Fibroblast of skin of right biceps (primary cell): ENCODE data around the gene TBC1D9.
"Not testable (repeated sequence)": the region's sequence is repeated elsewhere in the genome, so short reads cannot be mapped to it uniquely, and the experiment has no call there.

Experiments
- DNase-seq: peaks from one replicate; pipeline ENCODE4 v3.0.0-alpha.2; 2013

The TBC1D9 gene

DNA sequence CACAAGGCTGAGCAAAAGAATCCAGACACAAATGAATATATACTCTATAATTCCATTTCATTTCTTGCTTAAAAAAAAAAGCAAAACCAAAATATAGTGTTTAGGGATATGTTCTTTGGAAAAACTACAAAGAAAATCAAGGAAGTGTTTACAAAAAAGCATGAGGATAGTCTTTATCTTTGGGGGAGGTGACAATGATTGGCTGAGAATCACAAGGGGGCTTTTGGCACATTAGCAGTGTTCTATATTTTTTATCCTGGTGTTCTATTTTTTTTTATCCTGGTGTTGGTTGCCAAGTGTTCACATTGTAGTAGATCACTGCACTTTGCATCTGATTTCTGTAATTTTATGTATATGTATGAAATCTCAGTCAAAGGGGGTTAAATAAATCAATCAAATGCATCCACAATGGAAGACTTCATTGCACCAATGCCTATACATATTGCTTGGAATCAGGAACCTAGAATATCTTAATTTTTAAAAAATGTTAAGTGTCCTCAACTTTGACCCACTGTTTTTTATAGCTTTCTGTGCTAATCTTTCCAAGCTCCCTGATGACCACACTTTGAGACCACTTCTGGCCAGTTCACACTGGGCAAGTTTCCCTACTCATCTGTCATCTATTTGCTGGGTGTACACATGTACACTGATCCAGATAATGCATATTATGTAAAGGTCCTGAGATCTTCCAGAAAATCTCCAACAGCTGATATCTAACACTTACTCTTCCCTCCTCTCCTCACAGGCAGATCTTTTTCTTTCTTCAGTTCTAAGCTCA is 3.7 kb downstream of the TBC1D9 start:
- no peak for DNase-seq

DNA sequence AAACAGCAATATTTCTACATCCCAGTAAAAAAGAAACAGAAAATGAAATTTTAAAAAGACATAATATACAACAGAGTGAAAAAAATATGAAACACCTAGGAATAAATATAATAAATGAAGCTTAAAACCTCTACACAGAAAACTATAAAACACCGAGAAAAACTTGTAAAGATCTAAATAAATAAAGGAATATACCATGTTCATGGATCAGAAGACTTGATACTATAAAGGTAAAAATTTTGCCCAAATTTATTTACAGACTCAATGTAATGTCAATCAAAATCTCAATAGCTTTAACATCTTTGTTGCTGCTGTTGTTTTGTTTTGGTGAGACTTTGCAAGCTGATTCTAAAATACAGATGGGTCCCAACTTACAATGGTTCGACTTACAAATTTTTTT is 5.7 kb downstream of the TBC1D9 start:
- DNase-seq = no peak

DNA sequence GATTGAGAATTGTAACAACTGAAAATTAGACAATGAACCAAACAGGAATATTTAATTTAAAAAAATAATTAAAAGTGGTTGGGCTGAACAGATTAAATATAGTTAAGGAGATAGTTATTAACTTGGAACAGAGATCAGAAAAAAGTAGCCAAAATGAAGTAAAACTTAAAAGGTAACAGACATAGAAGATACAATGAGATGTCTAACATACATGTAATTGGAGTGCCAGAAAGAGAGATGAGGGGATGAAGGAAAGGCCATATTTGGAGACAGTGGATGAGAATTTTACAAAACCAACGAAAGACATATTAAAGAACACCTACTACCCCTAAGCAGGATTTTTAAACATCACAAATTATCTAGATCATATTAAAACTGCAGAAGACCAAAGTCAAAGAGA is 8.0 kb downstream of the TBC1D9 start:
- no peak for DNase-seq

DNA sequence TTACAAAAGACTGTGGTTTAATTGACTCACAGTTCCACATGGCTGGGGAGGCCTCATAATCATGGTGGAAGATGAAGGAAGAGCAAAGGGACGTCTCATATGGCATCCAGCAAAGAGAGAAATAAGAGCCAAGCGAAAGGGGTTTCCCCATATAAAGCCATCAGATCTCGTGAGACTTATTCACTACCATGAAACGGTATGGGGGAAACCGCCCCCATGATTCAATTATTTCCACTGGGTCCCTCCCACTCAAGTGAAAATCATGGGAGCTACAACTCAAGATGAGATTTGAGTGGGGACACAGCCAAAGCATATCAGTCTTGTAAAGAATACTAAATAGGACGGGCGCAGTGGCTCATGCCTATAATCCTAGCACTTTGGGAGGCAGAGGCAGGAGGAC is 9.6 kb downstream of the TBC1D9 start:
- not testable (repeated sequence) for DNase-seq

DNA sequence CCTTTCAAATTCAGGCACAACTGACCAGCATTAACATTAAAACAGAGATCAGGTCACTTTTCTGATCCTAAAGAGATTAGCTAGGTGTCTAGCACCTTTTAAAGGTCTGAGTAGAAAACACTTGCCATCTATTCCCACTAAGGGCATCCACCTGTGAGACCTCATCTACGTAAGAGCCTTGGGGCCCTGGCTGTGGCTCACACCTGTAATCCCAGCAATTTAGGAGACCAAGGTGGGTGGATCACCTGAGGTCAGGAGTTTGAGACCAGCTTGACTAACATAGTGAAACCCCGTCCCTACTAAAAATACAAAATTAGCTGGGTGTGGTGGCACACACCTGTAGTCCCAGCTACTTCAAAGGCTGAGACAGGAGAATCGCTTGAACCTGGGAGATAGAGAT is 11.8 kb downstream of the TBC1D9 start:
- DNase-seq = no peak

DNA sequence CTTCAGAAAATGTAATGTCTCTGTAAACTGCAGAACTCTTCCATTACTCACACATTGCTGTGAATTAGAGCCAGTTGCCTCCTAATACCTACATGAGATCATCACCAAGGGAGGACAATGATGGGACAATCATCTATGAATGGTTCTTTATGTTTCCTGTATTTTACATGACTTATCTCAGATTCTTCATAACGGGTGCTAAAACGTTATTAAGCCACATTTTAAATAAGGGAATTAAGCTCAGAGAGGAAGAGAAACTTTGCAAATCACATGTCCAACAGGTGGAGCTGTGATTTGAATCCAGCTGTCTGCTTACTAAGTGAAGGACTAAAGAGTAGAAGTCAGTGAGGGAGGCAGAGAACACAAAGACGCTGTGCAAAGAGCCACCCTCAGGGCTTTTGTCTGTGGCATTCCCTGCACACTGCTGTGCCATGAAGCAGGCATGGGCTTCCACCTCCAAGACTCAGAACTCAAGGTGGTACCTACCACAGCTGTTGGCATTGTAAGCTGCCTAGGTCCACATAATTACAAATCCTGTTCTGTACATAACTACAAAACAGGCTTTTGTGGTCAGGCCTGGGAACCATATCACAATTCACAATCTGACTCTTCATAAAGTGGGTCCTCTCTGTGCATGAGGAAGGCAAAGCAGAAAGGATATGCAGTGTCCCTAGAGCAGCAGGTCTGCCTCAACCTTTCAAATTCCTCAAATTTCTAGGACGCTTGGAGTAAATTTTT is 12.8 kb downstream of the TBC1D9 start:
- peak; percentile 64 for DNase-seq

DNA sequence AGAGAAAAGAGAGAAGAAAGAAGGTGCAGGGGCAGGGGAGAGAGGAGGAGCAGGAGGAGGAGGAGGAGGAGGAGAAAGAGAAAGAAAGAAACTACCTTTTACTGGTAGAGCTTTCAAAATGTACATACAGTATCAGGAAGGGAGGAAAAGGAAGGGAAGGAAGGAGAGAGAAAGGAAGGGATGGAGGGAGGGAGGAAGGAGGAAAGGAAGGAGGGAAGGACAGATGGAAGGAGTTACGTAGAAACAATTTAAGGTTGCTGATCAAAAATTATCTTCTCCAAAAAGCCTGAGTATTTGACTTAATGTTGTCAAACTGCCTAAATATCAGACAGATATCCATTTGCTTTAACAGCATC is 13.4 kb downstream of the TBC1D9 start:
- no peak for DNase-seq

DNA sequence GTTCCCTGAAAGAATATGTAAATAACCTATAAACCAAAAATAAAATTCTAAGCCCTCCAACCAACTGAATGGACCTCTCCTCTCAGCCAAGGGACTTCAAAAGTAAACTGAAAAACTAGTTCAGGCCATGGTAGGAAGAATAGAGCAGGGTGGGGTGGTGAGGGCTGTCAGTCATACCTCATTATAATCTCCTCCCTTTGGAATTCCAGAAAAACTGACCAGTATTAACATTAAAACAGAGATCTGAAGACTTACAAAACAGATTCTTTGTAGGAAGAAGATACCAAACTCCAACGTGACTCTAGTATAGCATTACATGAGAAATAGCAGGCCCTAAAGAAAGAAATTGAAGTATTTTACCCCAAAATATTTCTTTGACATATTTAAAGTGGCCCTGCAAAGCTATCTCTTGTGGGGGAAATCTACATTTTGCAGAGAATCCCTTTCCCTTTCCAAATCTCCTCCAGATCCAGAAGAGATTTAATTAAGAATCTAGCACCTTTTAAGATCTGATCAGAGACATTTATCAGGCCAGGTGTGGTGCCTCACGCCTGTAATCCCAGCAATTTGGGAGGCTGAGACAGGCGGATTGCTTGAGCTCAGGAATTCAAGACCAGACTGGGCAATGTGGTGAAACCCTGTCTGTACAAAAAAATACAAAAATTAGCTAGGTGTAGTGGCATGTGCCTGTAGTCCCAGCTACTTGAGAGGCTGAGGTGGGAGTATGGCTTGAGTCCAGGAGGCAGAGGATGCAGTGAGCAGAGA is 15.1 kb downstream of the TBC1D9 start:
- DNase-seq = no peak

DNA sequence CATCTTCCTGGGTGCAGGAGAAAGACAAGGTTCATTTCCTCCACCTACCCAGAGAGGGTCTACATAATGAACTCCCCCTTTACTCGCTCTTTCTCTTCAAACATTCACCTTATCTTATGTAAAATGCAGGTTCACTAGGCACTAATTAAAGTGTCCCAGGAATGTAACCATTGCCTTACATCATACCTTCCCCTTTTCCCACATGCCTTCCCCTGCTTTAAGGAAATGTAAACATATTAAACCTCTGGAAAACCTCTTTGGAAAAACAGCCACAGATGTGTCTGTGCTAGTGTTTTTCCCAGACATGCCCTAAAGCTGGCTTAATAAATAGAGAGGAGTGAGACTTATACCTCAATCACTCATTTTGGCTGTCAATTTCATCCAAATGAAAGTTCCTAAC is 15.8 kb downstream of the TBC1D9 start:
- no peak for DNase-seq

DNA sequence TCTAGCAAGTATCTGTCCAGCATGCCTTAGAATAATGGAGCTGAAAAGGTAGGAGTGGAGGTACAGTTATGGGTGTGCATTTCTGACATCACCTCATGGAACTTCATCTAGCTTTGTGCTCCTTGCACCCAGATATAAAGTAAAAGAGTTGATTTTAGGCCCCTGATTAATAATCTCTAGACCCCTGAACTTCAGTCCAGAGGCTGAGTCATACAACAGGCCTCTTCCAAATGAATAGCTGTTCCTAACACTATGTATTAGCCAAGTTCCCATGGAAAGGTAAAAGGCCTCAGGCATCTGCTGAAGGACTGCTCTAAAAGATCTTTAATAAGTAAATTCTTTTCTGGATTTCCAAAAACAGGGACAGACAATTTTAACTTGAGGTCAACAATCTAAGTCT is 16.2 kb downstream of the TBC1D9 start:
- DNase-seq = no peak

DNA sequence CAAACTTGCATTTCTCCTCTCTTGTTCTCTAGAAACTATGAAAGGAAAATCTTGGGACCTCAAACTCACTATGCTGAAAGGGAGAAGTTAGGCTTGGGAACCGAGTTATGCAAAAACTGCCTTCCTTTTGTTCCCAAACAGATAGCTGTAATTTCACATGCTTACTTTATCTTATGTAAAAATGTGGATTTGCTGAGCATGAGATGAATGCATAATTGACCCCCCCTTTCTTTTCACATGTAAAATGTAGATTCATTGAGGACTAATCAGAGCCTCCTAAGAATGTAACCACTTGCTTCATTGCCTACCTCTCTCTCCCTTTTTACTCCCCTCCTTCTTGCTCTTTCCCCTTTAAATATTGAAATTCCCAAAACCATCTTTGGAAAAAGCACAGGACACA is 18.0 kb downstream of the TBC1D9 start:
- no peak for DNase-seq

DNA sequence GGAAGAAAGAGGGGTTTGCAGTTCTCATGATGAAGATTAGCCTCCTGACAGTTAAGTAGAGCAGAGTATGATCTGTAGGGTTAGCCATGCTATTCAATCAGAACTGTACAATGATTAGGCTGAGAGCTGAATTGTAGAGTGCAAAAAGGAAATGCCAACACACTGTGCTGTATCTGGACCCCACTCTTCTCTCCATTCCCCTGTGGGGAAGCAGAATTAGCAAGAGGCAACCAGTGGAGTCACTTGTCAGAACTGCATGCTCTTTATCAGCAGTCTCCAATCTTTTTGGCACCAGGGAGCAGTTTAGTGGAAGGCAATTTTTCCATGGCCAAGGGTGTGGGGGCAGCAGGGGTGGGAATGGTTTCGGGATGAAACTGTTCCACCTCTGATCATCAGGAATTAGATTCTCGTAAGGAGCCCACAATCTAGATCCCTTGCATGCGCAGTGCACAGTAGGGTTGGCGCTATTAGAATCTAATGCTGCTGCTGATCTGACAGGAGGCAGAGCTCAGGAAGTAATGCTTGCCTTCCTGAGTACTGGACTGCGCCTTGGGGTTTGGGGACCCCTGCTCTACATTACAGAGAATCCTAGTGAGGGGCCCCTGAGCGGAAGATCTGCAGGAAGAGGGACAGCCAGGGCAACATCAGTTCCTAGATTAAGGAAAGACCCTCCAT is 19.4 kb downstream of the TBC1D9 start:
- DNase-seq = peak; percentile 66

DNA sequence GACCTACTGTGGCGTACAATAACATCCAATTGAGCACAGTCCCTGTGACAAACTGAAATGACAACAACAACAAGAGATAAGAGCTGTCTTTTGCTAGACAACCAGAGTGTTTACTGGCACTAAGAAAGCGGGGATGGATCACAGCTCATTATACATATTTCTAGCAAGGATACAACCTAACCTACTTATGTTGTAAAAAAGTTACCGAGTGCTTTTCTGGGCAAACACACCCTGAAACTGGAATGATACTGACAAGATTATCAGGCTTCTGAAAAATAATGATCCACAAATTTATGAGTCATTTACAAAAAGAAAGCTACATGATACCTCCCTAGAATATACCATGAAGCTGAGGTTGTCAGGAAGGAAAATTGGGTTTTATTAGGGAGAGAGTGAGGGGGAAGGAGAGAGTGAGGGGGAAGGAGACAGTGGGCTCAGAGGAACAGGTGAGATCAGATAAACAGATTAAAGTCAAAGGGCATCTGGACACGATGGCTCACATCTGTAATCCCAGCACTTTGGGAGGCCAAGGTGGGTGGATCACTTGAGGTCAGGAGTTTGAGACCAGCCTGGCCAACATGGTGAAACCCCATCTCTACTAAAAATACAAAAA is 20.3 kb downstream of the TBC1D9 start:
- no peak for DNase-seq

DNA sequence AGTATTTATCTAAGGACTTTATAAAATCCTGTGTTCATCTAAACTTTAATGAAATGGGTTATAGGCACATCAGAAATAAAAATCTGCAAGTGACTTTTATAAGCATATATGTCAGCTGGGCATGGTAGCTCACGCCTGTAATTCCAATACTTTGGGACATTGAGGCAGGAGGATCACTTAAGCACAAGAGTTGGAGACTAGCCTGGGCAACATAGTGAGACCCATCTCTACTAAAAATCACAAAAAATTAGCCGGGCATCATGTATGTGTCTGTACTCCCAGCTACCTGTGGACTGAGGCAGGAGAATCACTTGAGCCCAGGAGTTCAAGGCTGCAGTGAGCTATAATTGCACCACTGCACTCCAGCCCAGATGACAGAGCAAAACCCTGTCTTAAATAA is 20.9 kb downstream of the TBC1D9 start:
- no peak for DNase-seq

DNA sequence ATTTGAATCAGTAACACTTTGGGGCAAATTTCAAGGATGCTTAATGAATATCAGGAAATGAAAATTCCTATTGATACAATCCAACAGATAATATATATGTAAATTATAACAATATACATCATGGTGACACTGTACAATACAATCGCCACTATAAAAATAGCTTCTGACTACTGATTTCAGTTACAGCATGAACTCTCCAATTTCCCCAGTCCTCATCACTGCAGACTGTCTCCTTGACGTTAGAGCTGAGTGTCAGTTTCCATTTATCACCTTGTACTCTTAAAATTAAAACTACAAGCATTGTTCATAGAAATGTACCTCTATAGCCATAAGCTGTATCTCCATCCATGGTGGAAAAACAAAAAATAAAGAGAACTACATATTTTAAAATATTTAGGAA is 23.4 kb downstream of the TBC1D9 start:
- no peak for DNase-seq

DNA sequence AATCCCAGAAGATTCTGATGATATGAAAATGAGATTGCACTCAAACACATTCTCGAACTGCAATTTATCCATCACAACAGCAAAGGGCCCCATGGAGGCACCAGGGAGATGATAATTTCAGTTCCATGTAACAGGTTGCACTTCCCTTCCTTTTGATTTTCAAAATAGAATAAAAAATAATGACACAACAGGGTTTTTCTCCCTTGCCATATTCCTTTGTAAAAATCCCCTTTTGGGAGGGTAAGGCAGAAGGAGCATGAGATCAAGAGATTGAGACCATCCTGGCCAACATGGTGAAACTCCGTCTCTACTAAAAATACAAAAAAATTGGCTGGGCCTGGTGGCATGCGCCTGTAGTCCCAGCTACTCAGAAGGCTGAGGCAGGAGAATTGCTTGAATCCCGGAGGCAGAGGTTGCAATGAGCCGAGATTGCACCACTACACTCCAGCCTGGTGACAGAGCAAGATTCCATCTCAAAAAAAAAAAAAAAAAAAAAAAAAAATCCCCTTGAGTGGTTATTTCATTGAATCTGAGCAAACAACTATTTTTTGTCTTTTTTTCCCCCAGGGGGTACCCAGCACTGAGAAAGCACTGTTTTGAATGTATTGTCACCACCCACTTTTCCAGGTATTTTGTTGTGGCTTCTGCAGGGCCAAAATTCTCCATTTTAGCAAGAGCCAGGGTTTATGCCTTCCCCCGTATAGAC is 26.7 kb downstream of the TBC1D9 start:
- no peak for DNase-seq

DNA sequence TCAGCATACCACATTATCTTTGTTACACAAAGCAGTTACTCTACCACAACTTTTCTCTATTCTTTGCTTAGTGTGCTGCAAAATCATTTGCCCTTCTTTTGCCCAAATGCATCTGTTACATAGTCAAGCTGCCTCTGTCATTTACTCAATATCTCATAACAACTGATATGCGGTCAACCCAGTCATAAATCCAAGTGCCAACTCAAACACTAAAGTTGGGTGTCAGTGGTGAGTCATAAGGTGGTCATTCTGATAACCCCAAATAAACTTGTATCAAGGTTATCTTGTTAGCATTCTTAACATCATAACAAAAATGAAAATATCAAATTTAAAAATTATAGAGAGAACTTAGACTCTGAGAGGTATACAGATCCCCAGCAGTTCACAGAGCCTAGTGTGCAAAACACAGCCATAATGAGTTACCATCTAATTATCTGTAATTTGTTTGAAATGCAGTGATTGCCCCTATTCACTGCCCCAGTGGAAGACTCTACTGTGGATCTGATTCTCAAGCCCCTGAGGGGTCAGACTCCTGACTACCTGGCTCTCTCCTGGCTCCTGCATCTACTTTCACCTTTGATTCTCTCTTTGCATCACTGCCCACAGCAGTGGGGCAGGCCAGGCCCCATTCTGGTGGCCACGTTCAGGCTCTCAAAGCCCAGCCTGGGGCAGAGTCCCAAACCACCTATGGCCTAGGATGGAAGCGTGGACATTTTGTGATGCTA is 29.2 kb downstream of the TBC1D9 start:
- DNase-seq = no peak

DNA sequence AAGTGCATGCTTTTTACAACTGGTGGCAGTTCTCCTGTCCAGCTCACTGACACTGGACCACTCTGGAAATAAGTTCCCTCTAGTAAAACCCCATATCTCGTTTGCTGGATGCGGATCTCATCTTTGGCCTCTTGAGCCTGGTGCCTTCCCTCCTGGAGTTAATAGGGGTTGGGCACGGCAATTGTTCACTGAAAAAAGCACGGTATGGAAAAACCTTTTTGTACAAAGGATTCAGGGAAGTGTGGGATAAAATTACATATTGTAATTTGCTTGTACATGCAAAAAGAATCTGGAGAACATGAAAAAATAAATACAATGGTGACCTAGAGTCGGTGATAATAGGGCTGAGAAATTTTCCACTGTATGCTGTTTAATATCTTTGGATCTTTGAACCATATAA is 30.6 kb downstream of the TBC1D9 start:
- DNase-seq = no peak

DNA sequence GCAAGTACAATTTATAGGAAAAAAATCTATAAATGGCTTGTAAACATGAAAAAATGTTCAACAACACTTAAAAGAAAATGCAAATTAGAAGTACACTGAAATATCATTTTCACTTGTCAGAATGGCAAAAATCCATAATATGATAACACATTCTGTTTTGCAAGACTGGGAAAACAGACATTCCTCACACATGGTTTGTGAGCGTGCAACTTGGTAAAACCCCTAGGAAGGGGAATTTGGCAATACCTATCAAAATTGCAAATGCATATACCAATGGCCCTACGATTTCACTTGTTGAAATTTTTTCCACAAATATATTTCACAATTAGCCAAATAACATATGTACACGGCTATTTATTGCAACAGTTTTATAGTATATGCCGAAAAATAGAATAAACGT is 31.4 kb downstream of the TBC1D9 start:
- no peak for DNase-seq

DNA sequence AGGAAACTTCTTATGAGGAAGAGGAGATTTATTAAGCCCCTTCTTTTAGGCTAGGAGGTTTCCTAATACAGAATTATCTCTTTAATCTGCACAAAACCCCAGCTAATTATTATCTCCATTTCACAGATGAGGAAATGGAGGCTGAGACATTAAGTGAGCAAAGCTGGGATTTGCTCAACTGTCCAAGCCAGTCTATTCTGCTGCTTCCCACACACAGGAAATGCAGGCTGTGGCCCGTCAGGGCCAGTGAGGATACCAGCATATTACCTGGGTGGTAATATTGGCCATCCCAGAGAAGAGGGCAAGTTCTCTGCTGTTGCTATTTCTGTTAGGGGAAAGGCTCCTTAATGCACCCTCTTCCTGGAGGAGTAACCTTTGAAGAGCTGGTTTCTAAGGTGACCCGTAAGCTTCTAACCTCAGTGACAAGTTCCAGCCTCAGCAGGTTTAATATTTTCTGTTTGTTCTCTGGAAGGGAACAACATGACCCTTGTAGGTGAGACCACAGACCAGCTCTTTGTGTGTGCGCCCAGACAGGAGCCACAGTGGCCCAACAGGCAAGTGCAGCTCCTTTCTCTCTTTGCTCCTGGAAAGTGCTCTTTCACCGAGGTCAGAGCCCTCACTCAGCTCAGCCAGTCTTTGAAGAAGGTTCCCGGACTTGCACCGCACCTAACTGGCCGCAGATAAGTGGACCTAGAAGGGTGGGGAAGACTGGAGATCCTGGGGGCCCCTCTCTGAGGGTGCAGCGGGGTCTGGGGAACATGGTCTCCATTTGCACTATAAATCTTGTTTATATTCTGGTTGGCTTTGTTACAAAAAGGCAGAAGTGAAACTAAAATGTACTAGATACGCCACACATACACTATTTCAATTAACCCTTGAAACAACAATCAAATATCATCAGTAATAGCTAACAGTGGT is 35.5 kb downstream of the TBC1D9 start:
- no peak for DNase-seq
